ENCODE results near the gene LRRC2. TPM values are rescaled to one million over a fixed set of nuclear protein-coding genes. Genes with fewer than 3 reads are reported as not detected.

Gene LRRC2
- polyA plus RNA-seq = under 1 TPM in 3 of 4 donors, not detected in 1; 0.22 to 0.66 (median 0.61) TPM
- long read RNA-seq, donor 1 = 0 reads
- long read RNA-seq, donor 2 = 0 reads
- long read RNA-seq, donor 3 = 0 reads
- long read RNA-seq, donor 4 = 0 reads
- long read RNA-seq, donor 5 = 0 reads
- long read RNA-seq, donor 6 = 0 reads
- long read RNA-seq, donor 7 = 0 reads
- long read RNA-seq, donor 8 = 0 reads
- long read RNA-seq, donor 9 = 0 reads
- long read RNA-seq, donor 10, full-length matches to known transcripts = 1 of 1 reads
- long read RNA-seq, donor 10, partial matches to known transcripts = 0 of 1 reads
- long read RNA-seq, donor 10, other reads (novel, unspliced or antisense) = 0 of 1 reads

- no peak for FAIRE-seq
- Histone ChIP-seq H3K27ac (ENCODE audit: low read depth in 1 of 3, low read length in 2 of 3) (peak within 1 kb of the TSS in 1 of 3 donors; percentile 22), H3K4me3 (ENCODE audit: low read depth in 1 of 3, low read length in 3 of 3) (peak within 1 kb of the TSS; percentile 38 to 56 (median 42)), H3K27me3 (ENCODE audit: control insufficient read depth in 3 of 3, insufficient read depth in 3 of 3, low read length in 3 of 3) (peaks cover 0 to 9% (median 0%) of the 10 kb centered on the region in 3 donors), H3K36me3 (ENCODE audit: control insufficient read depth in 3 of 3, insufficient read depth in 2 of 3, low read depth in 1 of 3, low read length in 3 of 3) (no peaks in the 10 kb centered on the region), H3K4me1 (ENCODE audit: control insufficient read depth in 3 of 3, insufficient read depth in 2 of 3, low read depth in 1 of 3, low read length in 2 of 3) (no peaks in the 10 kb centered on the region), H3K9me3 (ENCODE audit: control insufficient read depth in 2 of 2, insufficient read depth in 1 of 2, low read depth in 1 of 2, low read length in 1 of 2) (peaks cover 0 to 5% of the 10 kb centered on the region in 2 donors)
- 1 to 3% (median 2%) methylated on average over 37 to 39 of the region's 39 CpGs for WGBS, 3 donors
- peak; percentile 48 to 56 for DNase-seq
Measured at GRCh38 chr3:46566040-46566641, at the start of gene LRRC2. Gene LRRC2 (minus strand): TSS chr3:46566302. CDS start chr3:46551591, 14,711 bp downstream.

- Histone ChIP-seq H3K4me1 (ENCODE audit: control insufficient read depth in 3 of 3, insufficient read depth in 2 of 3, low read depth in 1 of 3, low read length in 2 of 3) (no peaks in the 10 kb centered on the region), H3K27me3 (ENCODE audit: control insufficient read depth in 3 of 3, insufficient read depth in 3 of 3, low read length in 3 of 3) (peaks cover 0 to 2% (median 0%) of the 10 kb centered on the region in 3 donors), H3K9me3 (ENCODE audit: control insufficient read depth in 2 of 2, insufficient read depth in 1 of 2, low read depth in 1 of 2, low read length in 1 of 2) (no peaks in the 10 kb centered on the region), H3K4me3 (ENCODE audit: low read depth in 1 of 3, low read length in 3 of 3) (no peak overlapping the region), H3K27ac (ENCODE audit: low read depth in 1 of 3, low read length in 2 of 3) (no peak overlapping the region), H3K36me3 (ENCODE audit: control insufficient read depth in 3 of 3, insufficient read depth in 2 of 3, low read depth in 1 of 3, low read length in 3 of 3) (no peaks in the 10 kb centered on the region)
- no peak for DNase-seq
- WGBS, 3 donors = 87 to 93% (median 90%) methylated on average over 9 of the region's 9 CpGs
- FAIRE-seq = no peak
Measured at GRCh38 chr3:46615050-46615775, 49.1 kb upstream of the LRRC2 start.

GRCh38 chr3:46614431-46614830 is 48.3 kb upstream of the LRRC2 start:
- H3K4me1 ChIP-seq (ENCODE audit: control insufficient read depth in 3 of 3, insufficient read depth in 2 of 3, low read depth in 1 of 3, low read length in 2 of 3) = no peaks in the 10 kb centered on the region
- H3K27ac ChIP-seq (ENCODE audit: low read depth in 1 of 3, low read length in 2 of 3) = no peak overlapping the region
- H3K36me3 ChIP-seq (ENCODE audit: control insufficient read depth in 3 of 3, insufficient read depth in 2 of 3, low read depth in 1 of 3, low read length in 3 of 3) = no peaks in the 10 kb centered on the region
- H3K9me3 ChIP-seq (ENCODE audit: control insufficient read depth in 2 of 2, insufficient read depth in 1 of 2, low read depth in 1 of 2, low read length in 1 of 2) = no peaks in the 10 kb centered on the region
- WGBS, 3 donors = 76 to 88% (median 87%) methylated on average over 4 of the region's 4 CpGs
- peaks cover 0 to 2% (median 0%) of the 10 kb centered on the region in 3 donors for H3K27me3 ChIP-seq (ENCODE audit: control insufficient read depth in 3 of 3, insufficient read depth in 3 of 3, low read length in 3 of 3)
- no peak for DNase-seq
- no peak overlapping the region for H3K4me3 ChIP-seq (ENCODE audit: low read depth in 1 of 3, low read length in 3 of 3)
- no peak for FAIRE-seq

GRCh38 chr3:46613313-46614005 is 47.4 kb upstream of the LRRC2 start:
- Histone ChIP-seq H3K4me1 (ENCODE audit: control insufficient read depth in 3 of 3, insufficient read depth in 2 of 3, low read depth in 1 of 3, low read length in 2 of 3) (no peaks in the 10 kb centered on the region), H3K9me3 (ENCODE audit: control insufficient read depth in 2 of 2, insufficient read depth in 1 of 2, low read depth in 1 of 2, low read length in 1 of 2) (no peaks in the 10 kb centered on the region), H3K27me3 (ENCODE audit: control insufficient read depth in 3 of 3, insufficient read depth in 3 of 3, low read length in 3 of 3) (peaks cover 0 to 2% (median 0%) of the 10 kb centered on the region in 3 donors), H3K27ac (ENCODE audit: low read depth in 1 of 3, low read length in 2 of 3) (no peak overlapping the region), H3K36me3 (ENCODE audit: control insufficient read depth in 3 of 3, insufficient read depth in 2 of 3, low read depth in 1 of 3, low read length in 3 of 3) (no peaks in the 10 kb centered on the region), H3K4me3 (ENCODE audit: low read depth in 1 of 3, low read length in 3 of 3) (no peak overlapping the region)
- no peak for FAIRE-seq
- WGBS, 3 donors = 70 to 81% (median 74%) methylated on average over 10 of the region's 10 CpGs
- no peak for DNase-seq

GRCh38 chr3:46612324-46612723 is 46.2 kb upstream of the LRRC2 start, which contains the start of gene FAM240A:
Gene FAM240A (plus strand): TSS chr3:46612525. CDS start chr3:46612684, 159 bp downstream.
- WGBS, 3 donors = 63 to 73% (median 63%) methylated on average over 9 of the region's 9 CpGs
- peaks cover 0 to 4% (median 0%) of the 10 kb centered on the region in 3 donors for H3K27me3 ChIP-seq (ENCODE audit: control insufficient read depth in 3 of 3, insufficient read depth in 3 of 3, low read length in 3 of 3)
- DNase-seq (no peak), FAIRE-seq (no peak)
- H3K4me1 ChIP-seq (ENCODE audit: control insufficient read depth in 3 of 3, insufficient read depth in 2 of 3, low read depth in 1 of 3, low read length in 2 of 3) = no peaks in the 10 kb centered on the region
- H3K4me3 ChIP-seq (ENCODE audit: low read depth in 1 of 3, low read length in 3 of 3) = no peak within 1 kb of the TSS
- no peaks in the 10 kb centered on the region for H3K9me3 ChIP-seq (ENCODE audit: control insufficient read depth in 2 of 2, insufficient read depth in 1 of 2, low read depth in 1 of 2, low read length in 1 of 2)
- no peaks in the 10 kb centered on the region for H3K36me3 ChIP-seq (ENCODE audit: control insufficient read depth in 3 of 3, insufficient read depth in 2 of 3, low read depth in 1 of 3, low read length in 3 of 3)
- H3K27ac ChIP-seq (ENCODE audit: low read depth in 1 of 3, low read length in 2 of 3) = no peak within 1 kb of the TSS

GRCh38 chr3:46609944-46610722 is 44.0 kb upstream of the LRRC2 start:
- no peak overlapping the region for H3K27ac ChIP-seq (ENCODE audit: low read depth in 1 of 3, low read length in 2 of 3)
- no peak overlapping the region for H3K4me3 ChIP-seq (ENCODE audit: low read depth in 1 of 3, low read length in 3 of 3)
- WGBS, 3 donors = 87 to 93% (median 90%) methylated on average over 12 of the region's 12 CpGs
- no peaks in the 10 kb centered on the region for H3K9me3 ChIP-seq (ENCODE audit: control insufficient read depth in 2 of 2, insufficient read depth in 1 of 2, low read depth in 1 of 2, low read length in 1 of 2)
- DNase-seq (no peak), FAIRE-seq (no peak)
- H3K27me3 ChIP-seq (ENCODE audit: control insufficient read depth in 3 of 3, insufficient read depth in 3 of 3, low read length in 3 of 3) = peaks cover 0 to 7% (median 0%) of the 10 kb centered on the region in 3 donors
- H3K36me3 ChIP-seq (ENCODE audit: control insufficient read depth in 3 of 3, insufficient read depth in 2 of 3, low read depth in 1 of 3, low read length in 3 of 3) = no peaks in the 10 kb centered on the region
- H3K4me1 ChIP-seq (ENCODE audit: control insufficient read depth in 3 of 3, insufficient read depth in 2 of 3, low read depth in 1 of 3, low read length in 2 of 3) = no peaks in the 10 kb centered on the region

- FAIRE-seq (no peak), DNase-seq (no peak)
- Histone ChIP-seq H3K36me3 (ENCODE audit: control insufficient read depth in 3 of 3, insufficient read depth in 2 of 3, low read depth in 1 of 3, low read length in 3 of 3) (no peaks in the 10 kb centered on the region), H3K4me3 (ENCODE audit: low read depth in 1 of 3, low read length in 3 of 3) (no peak overlapping the region), H3K27me3 (ENCODE audit: control insufficient read depth in 3 of 3, insufficient read depth in 3 of 3, low read length in 3 of 3) (peaks cover 0 to 7% (median 0%) of the 10 kb centered on the region in 3 donors), H3K27ac (ENCODE audit: low read depth in 1 of 3, low read length in 2 of 3) (no peak overlapping the region), H3K9me3 (ENCODE audit: control insufficient read depth in 2 of 2, insufficient read depth in 1 of 2, low read depth in 1 of 2, low read length in 1 of 2) (no peaks in the 10 kb centered on the region), H3K4me1 (ENCODE audit: control insufficient read depth in 3 of 3, insufficient read depth in 2 of 3, low read depth in 1 of 3, low read length in 2 of 3) (no peaks in the 10 kb centered on the region)
- WGBS, 3 donors = 71 to 81% (median 78%) methylated on average over 5 of the region's 5 CpGs
Measured at GRCh38 chr3:46609212-46609721, 43.2 kb upstream of the LRRC2 start.

Measured in small intestine (tissue), 16 donors.